ENCODE results near the gene ALDH1A2.

The ALDH1A2 gene

DNA sequence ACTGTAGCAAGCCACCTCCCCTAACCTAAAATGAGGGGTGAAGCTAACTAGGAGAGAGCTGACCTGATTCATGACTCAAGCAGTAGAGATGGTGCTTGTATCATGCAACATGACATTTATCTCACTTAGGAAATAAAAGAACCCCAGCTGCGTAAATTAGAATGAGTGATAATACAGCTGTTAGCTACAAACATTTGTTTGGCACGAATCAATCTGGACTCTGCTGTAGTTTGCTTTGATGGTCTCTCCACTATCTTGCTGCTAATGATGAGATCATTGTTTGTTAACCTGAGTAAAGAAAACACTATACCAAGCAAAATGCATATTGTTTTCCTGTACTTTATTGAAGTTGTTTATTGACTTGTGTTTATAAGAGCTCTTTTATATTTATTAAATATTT, 92.6 kb downstream of the ALDH1A2 start:
- TF ChIP-seq, protein P1, sequence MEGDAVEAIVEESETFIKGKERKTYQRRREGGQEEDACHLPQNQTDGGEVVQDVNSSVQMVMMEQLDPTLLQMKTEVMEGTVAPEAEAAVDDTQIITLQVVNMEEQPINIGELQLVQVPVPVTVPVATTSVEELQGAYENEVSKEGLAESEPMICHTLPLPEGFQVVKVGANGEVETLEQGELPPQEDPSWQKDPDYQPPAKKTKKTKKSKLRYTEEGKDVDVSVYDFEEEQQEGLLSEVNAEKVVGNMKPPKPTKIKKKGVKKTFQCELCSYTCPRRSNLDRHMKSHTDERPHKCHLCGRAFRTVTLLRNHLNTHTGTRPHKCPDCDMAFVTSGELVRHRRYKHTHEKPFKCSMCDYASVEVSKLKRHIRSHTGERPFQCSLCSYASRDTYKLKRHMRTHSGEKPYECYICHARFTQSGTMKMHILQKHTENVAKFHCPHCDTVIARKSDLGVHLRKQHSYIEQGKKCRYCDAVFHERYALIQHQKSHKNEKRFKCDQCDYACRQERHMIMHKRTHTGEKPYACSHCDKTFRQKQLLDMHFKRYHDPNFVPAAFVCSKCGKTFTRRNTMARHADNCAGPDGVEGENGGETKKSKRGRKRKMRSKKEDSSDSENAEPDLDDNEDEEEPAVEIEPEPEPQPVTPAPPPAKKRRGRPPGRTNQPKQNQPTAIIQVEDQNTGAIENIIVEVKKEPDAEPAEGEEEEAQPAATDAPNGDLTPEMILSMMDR (conservative IDR thresholded peaks at IDR 0.05; ENCODE audit: low read depth, low read length), result no peak

DNA sequence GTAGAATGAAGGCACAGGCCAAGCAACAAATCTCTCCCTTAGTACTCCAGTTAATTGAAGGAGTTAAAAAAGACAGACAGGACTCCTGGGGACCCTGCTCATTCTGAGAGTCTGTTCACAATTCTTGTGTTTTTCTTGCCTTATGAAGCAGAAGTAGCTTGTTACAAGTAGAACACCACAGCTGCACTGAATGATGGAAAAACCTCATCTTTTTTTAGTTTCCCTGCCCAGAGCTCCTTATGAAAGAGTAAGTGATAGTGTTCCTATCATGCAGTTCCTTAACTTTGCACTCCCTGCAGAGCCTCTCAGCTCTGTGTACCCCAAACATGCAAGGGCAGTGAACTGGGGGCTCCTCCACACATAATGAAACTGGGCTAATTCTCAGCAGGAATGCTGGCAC, 95.5 kb downstream of the ALDH1A2 start:
- H3K4me3 ChIP-seq (ENCODE audit: low read depth, low read length), result no peak overlapping the region
- TF ChIP-seq, protein P1 (conservative IDR thresholded peaks at IDR 0.05; ENCODE audit: low read depth, low read length), result no peak
- DNase-seq (ENCODE audit: low read depth), result no peak

More for the DNA sequence above, 92.6 kb downstream of the ALDH1A2 start:
- DNase-seq (ENCODE audit: low read depth), result no peak
- no peak overlapping the region for H3K4me3 ChIP-seq (ENCODE audit: low read depth, low read length)

DNA sequence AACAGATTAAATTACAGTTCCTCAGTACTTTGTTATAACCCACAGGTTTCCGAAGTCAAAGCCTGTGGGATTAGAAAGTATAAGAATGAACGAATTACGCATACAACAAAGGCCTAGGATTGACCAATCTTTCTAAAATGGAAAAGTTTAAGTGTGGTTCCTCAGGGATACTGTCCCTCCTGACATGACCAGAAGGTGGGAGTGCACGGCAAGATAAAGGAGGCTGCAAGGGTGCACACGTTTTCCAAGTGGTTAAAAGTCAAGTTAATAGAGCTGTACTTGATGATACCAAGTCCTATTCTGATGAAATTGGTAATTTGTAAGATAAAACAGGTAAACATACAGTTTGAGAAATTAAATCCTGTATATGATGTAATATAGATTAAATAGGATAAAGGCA, 96.2 kb downstream of the ALDH1A2 start:
- peak; percentile 62 for DNase-seq (ENCODE audit: low read depth)
- no peak overlapping the region for H3K4me3 ChIP-seq (ENCODE audit: low read depth, low read length)
- TF ChIP-seq, protein P1 (conservative IDR thresholded peaks at IDR 0.05; ENCODE audit: low read depth, low read length), result peak; percentile 64

DNA sequence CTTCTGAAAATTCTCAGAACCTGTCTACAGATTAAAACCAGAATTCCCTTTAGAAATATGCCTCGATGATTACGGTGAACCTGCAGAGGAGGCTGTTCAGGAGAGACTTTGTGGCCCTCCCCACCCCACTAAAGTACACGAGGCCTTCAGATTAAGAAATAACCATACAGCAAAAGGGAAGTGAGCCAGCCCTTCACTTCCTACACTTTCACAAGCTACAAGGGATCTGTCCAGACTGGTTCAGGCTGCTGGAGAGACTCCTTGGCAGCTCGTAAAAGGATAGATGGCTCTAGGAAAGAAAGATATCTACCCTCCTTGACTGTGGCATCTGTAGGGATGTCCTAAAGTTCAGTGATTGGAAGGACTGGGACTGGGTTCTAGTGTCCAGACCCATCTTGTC, 102.6 kb downstream of the ALDH1A2 start:
- DNase-seq (ENCODE audit: low read depth), result no peak

DNA sequence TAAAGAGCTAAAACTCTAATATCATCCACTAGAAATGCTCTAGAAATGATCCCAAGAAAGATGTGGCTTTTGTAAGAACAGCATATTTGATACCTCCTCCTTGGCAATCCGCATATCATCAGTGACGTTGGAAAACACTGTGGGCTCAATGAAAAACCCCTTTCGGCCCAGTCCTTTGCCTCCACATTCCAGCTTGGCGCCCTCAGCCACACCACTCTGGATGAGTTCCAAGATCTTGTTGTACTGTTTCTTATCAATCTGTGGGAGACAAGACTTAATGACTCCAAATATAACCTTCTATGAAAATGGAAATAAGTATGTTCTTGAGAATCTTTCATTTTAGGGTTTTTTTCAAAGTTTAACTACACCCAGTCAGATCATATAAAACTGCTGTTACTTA, 103.6 kb downstream of the ALDH1A2 start:
- no peak for DNase-seq (ENCODE audit: low read depth)
- TF ChIP-seq, protein P1 (conservative IDR thresholded peaks at IDR 0.05; ENCODE audit: low read depth, low read length), result no peak
- no peak overlapping the region for H3K4me3 ChIP-seq (ENCODE audit: low read depth, low read length)

More for the DNA sequence above, 102.6 kb downstream of the ALDH1A2 start:
- H3K4me3 ChIP-seq (ENCODE audit: low read depth, low read length), result no peak overlapping the region
- TF ChIP-seq, protein P1 (conservative IDR thresholded peaks at IDR 0.05; ENCODE audit: low read depth, low read length), result no peak

DNA sequence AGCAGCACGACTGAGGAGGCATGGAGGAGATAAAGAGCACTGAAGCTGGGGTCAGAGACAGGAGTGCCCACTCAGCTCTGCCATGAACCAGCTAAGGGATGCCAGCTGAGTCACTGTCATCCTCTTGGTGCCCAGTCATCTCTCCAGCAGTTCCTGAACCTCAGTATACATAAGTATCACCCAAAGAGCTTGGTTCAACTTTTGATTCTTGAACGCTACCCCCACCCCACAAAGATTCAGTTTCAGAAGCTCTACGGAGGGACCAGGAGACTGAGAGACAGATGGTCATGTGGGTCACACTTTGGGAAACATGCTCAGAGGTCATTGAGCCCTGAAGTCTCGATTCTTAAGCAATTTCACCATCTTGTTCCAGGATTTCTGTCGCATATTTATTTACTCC, 108.4 kb downstream of the ALDH1A2 start:
- no peak for DNase-seq (ENCODE audit: low read depth)
- TF ChIP-seq, protein P1 (conservative IDR thresholded peaks at IDR 0.05; ENCODE audit: low read depth, low read length), result no peak
- H3K4me3 ChIP-seq (ENCODE audit: low read depth, low read length), result no peak overlapping the region

DNA sequence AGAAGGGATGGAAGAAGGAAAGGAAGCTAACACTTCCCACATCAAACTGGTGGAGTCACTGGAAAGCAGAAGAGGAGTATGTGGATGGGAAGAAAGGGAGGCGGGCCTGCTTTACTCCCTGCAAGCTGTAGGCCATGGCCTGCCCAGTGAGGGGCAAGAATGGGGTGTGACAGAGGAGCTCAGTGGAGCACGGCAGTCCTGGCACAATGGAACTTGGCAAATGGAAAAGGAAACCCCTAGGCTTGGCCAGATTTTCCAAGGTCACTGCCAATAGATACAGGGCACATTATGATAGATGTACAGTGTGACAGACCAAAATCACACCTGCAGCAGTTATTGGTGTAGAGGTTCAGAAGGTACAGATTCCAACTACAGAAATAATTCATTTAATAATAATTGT, 111.6 kb downstream of the ALDH1A2 start:
- TF ChIP-seq, protein P1 (conservative IDR thresholded peaks at IDR 0.05; ENCODE audit: low read depth, low read length), result no peak
- no peak overlapping the region for H3K4me3 ChIP-seq (ENCODE audit: low read depth, low read length)
- no peak for DNase-seq (ENCODE audit: low read depth)

Data from choroid plexus epithelial cell (primary cell).